Measurements from ENCODE around the gene LDHD.
A peak's percentile ranks its signal among the peaks of the same experiment; 100 is the strongest.
"Not testable (repeated sequence)": the region's sequence is repeated elsewhere in the genome, so short reads cannot be mapped to it uniquely, and the experiment has no call there.

LDHD gene

GRCh38 chr16:75099738-75100602, 16.6 kb downstream of the LDHD start:
- Histone ChIP-seq H3K9me3 (ENCODE audit: control insufficient read depth, low read length) (no peaks in the 10 kb centered on the region), H3K4me3 (ENCODE audit: insufficient read depth, low read depth, low read length, poor library complexity, severe bottlenecking) (peak overlapping the region; percentile 12), H3K4me1 (ENCODE audit: control insufficient read depth, insufficient read depth, low read length, poor library complexity, severe bottlenecking) (peaks cover 37% of the 10 kb centered on the region), H3K27ac (ENCODE audit: insufficient read depth, low read length, poor library complexity, severe bottlenecking) (peak overlapping the region; percentile 75), H3K36me3 (ENCODE audit: control insufficient read depth, insufficient read depth, low read length) (no peaks in the 10 kb centered on the region), H3K27me3 (replicated peaks; ENCODE audit: control insufficient read depth, insufficient read depth, low read length, poor library complexity, severe bottlenecking) (no peaks in the 10 kb centered on the region)
- DNase-seq, result peak in 1 of 3 donors; percentile 29

DNA sequence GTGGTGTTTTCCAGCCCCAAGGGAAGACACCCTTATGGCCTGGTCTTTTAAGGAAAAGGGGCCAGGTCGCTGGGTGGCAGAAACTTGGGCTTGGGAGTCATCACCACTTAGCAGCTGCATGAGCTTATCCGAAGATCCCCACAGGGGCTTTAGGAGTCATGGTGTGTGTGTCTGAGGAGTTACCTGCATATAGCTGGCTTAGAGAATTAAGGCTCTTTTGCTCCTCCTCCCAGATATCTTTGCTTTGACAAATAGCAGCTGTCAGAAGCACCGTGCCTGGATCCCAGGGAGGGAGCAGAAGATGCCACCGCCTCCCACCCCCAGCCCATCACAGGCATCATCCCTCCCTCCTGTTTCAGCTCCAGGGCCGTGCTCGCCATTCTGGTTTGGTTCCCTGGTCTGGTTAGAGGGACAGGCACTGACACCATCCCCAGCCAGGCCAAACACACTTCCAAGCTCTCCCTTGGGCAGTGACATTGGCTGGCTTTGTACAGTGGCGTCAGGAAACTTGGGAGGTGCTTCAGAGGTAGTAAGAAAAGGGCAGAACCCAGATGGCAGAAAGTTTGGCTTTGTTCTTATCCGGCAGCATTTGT, 17.4 kb downstream of the LDHD start:
- Histone ChIP-seq H3K4me3 (ENCODE audit: insufficient read depth, low read depth, low read length, poor library complexity, severe bottlenecking) (no peak overlapping the region), H3K27me3 (replicated peaks; ENCODE audit: control insufficient read depth, insufficient read depth, low read length, poor library complexity, severe bottlenecking) (no peaks in the 10 kb centered on the region), H3K4me1 (ENCODE audit: control insufficient read depth, insufficient read depth, low read length, poor library complexity, severe bottlenecking) (peaks cover 37% of the 10 kb centered on the region), H3K36me3 (ENCODE audit: control insufficient read depth, insufficient read depth, low read length) (no peaks in the 10 kb centered on the region), H3K9me3 (ENCODE audit: control insufficient read depth, low read length) (no peaks in the 10 kb centered on the region), H3K27ac (ENCODE audit: insufficient read depth, low read length, poor library complexity, severe bottlenecking) (peak overlapping the region; percentile 75)
- no peak for DNase-seq

- H3K4me1 ChIP-seq (ENCODE audit: control insufficient read depth, insufficient read depth, low read length, poor library complexity, severe bottlenecking), result peaks cover 37% of the 10 kb centered on the region
- H3K27ac ChIP-seq (ENCODE audit: insufficient read depth, low read length, poor library complexity, severe bottlenecking), result peak overlapping the region; percentile 75
- no peaks in the 10 kb centered on the region for H3K9me3 ChIP-seq (ENCODE audit: control insufficient read depth, low read length)
- H3K4me3 ChIP-seq (ENCODE audit: insufficient read depth, low read depth, low read length, poor library complexity, severe bottlenecking), result no peak overlapping the region
- no peaks in the 10 kb centered on the region for H3K27me3 ChIP-seq (replicated peaks; ENCODE audit: control insufficient read depth, insufficient read depth, low read length, poor library complexity, severe bottlenecking)
- peak; percentile 75 to 79 (median 77) for DNase-seq
- no peaks in the 10 kb centered on the region for H3K36me3 ChIP-seq (ENCODE audit: control insufficient read depth, insufficient read depth, low read length)
Measured at GRCh38 chr16:75097941-75098901, 18.4 kb downstream of the LDHD start.

DNA sequence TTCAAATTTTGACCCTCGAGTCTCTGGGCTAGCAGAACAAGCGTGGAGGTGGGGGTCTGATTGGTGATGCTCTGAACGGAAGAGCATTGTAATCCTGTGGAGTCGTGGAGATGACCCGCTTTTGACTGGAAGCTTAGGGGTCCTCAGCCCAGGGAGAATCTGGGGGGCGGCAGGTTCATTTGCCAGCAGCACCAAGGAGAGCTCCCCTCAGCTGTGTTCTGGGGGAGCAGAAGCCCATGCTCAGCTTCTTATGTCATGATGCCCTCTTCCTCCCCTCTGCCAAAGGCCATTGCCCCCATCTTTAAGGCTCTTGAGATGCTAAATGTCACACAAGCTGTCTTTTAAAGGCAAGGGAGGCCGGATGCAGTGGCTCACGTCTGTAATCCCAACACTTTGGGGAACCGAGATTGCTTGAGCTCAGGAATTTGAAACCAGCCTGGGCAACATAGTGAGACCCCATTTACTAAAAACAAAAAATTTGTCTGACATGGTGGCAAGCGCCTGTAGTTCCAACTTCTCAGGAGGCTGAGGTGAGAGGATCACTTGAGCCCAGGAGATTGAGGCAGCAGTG, 19.3 kb downstream of the LDHD start:
- peak overlapping the region; percentile 75 for H3K27ac ChIP-seq (ENCODE audit: insufficient read depth, low read length, poor library complexity, severe bottlenecking)
- H3K27me3 ChIP-seq (replicated peaks; ENCODE audit: control insufficient read depth, insufficient read depth, low read length, poor library complexity, severe bottlenecking), result no peaks in the 10 kb centered on the region
- DNase-seq, result no peak
- H3K4me3 ChIP-seq (ENCODE audit: insufficient read depth, low read depth, low read length, poor library complexity, severe bottlenecking), result no peak overlapping the region
- H3K9me3 ChIP-seq (ENCODE audit: control insufficient read depth, low read length), result no peaks in the 10 kb centered on the region
- no peaks in the 10 kb centered on the region for H3K36me3 ChIP-seq (ENCODE audit: control insufficient read depth, insufficient read depth, low read length)
- H3K4me1 ChIP-seq (ENCODE audit: control insufficient read depth, insufficient read depth, low read length, poor library complexity, severe bottlenecking), result peaks cover 37% of the 10 kb centered on the region

DNA sequence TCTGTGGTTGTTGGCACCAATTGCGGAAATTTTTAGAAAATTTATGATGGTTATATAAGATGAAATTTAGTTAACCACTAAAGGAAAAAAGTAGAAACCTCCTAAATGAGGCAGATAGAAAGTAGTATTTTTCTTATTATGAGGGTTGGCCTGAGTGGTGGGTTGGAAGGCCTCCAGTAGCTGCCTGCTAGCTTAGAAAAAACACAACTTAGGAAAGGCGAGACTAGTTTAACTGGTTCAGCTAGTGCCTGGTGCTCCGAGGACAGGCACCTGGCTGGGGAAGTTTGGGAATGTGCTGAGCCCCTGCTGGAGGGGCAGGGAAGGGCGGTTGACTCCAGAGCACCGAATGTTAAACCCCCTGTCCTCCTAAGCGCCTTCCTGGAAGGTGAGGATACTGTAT, 19.9 kb downstream of the LDHD start:
- DNase-seq, result no peak
- no peak overlapping the region for H3K27ac ChIP-seq (ENCODE audit: insufficient read depth, low read length, poor library complexity, severe bottlenecking)
- H3K4me1 ChIP-seq (ENCODE audit: control insufficient read depth, insufficient read depth, low read length, poor library complexity, severe bottlenecking), result peaks cover 37% of the 10 kb centered on the region

DNA sequence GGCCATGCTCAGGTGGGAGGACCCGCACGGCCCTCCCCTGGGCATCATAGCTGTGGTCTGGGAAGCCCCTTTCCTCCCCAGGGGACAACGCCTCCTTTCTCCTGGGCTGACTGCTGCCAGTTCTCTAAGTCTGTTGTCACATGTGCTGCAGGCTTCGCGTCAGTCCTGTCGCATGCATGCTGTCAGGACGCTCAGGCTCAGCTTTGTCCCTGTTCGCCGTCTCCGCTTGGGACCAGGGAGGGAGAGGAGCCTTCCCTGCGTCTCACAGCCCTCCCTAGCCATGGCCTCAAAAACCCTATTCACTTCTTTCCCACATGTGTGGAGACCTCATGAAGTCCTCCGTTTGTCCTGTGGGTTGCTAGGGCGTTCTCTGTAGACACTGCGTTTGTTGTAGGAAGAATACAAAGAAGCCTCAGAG, 21.4 kb downstream of the LDHD start:
- Histone ChIP-seq H3K4me1 (ENCODE audit: control insufficient read depth, insufficient read depth, low read length, poor library complexity, severe bottlenecking) (peaks cover 32% of the 10 kb centered on the region), H3K27me3 (replicated peaks; ENCODE audit: control insufficient read depth, insufficient read depth, low read length, poor library complexity, severe bottlenecking) (no peaks in the 10 kb centered on the region), H3K36me3 (ENCODE audit: control insufficient read depth, insufficient read depth, low read length) (no peaks in the 10 kb centered on the region), H3K27ac (ENCODE audit: insufficient read depth, low read length, poor library complexity, severe bottlenecking) (no peak overlapping the region), H3K9me3 (ENCODE audit: control insufficient read depth, low read length) (no peaks in the 10 kb centered on the region), H3K4me3 (ENCODE audit: insufficient read depth, low read depth, low read length, poor library complexity, severe bottlenecking) (no peak overlapping the region)
- DNase-seq, result no peak

More for the DNA sequence above, 19.9 kb downstream of the LDHD start:
- H3K4me3 ChIP-seq (ENCODE audit: insufficient read depth, low read depth, low read length, poor library complexity, severe bottlenecking), result no peak overlapping the region
- no peaks in the 10 kb centered on the region for H3K27me3 ChIP-seq (replicated peaks; ENCODE audit: control insufficient read depth, insufficient read depth, low read length, poor library complexity, severe bottlenecking)
- no peaks in the 10 kb centered on the region for H3K36me3 ChIP-seq (ENCODE audit: control insufficient read depth, insufficient read depth, low read length)
- H3K9me3 ChIP-seq (ENCODE audit: control insufficient read depth, low read length), result no peaks in the 10 kb centered on the region

GRCh38 chr16:75093598-75094540, 22.7 kb downstream of the LDHD start:
- Histone ChIP-seq H3K9me3 (ENCODE audit: control insufficient read depth, low read length) (no peaks in the 10 kb centered on the region), H3K4me3 (ENCODE audit: insufficient read depth, low read depth, low read length, poor library complexity, severe bottlenecking) (no peak overlapping the region), H3K27ac (ENCODE audit: insufficient read depth, low read length, poor library complexity, severe bottlenecking) (no peak overlapping the region), H3K27me3 (replicated peaks; ENCODE audit: control insufficient read depth, insufficient read depth, low read length, poor library complexity, severe bottlenecking) (no peaks in the 10 kb centered on the region), H3K36me3 (ENCODE audit: control insufficient read depth, insufficient read depth, low read length) (no peaks in the 10 kb centered on the region), H3K4me1 (ENCODE audit: control insufficient read depth, insufficient read depth, low read length, poor library complexity, severe bottlenecking) (peaks cover 19% of the 10 kb centered on the region)
- DNase-seq, result no peak

GRCh38 chr16:75092777-75093176, 23.8 kb downstream of the LDHD start:
- H3K4me1 ChIP-seq (ENCODE audit: control insufficient read depth, insufficient read depth, low read length, poor library complexity, severe bottlenecking), result peaks cover 8% of the 10 kb centered on the region
- no peak for DNase-seq
- H3K36me3 ChIP-seq (ENCODE audit: control insufficient read depth, insufficient read depth, low read length), result no peaks in the 10 kb centered on the region
- H3K27ac ChIP-seq (ENCODE audit: insufficient read depth, low read length, poor library complexity, severe bottlenecking), result no peak overlapping the region
- H3K27me3 ChIP-seq (replicated peaks; ENCODE audit: control insufficient read depth, insufficient read depth, low read length, poor library complexity, severe bottlenecking), result no peaks in the 10 kb centered on the region
- no peaks in the 10 kb centered on the region for H3K9me3 ChIP-seq (ENCODE audit: control insufficient read depth, low read length)
- no peak overlapping the region for H3K4me3 ChIP-seq (ENCODE audit: insufficient read depth, low read depth, low read length, poor library complexity, severe bottlenecking)

DNA sequence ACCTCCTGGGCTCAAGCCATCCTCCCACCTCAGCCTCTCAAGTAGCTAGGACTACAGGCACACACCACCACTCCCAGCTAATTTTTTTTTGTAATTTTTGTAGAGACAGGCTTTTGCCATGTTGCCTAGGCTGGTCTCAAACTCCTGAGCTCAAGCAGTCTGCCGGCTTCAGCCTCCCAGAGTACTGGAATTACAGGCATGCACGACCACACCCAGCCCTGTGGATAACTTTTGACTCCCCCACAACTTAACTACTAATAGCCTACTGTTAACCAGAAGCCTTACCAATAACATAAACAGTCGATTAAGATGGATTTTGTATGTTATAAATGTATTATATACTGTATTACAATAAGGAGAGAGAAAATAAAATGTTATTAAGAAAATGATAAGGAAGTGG, 25.0 kb downstream of the LDHD start:
- not testable (repeated sequence) for H3K27me3 ChIP-seq (replicated peaks; ENCODE audit: control insufficient read depth, insufficient read depth, low read length, poor library complexity, severe bottlenecking); DNase-seq; H3K36me3 ChIP-seq (ENCODE audit: control insufficient read depth, insufficient read depth, low read length); H3K27ac ChIP-seq (ENCODE audit: insufficient read depth, low read length, poor library complexity, severe bottlenecking); H3K9me3 ChIP-seq (ENCODE audit: control insufficient read depth, low read length); H3K4me1 ChIP-seq (ENCODE audit: control insufficient read depth, insufficient read depth, low read length, poor library complexity, severe bottlenecking); H3K4me3 ChIP-seq (ENCODE audit: insufficient read depth, low read depth, low read length, poor library complexity, severe bottlenecking)

Measured in effector memory CD4-positive, alpha-beta T cell (primary cell).